Activated CD8-positive, alpha-beta memory T cell treated with anti-CD3 and anti-CD28 coated beads, Interleukin-2, amount 10 ng/mL, durations not matched to agents 7 days and 5 days (primary cell): ENCODE measurements around the gene RGPD4. TPM values are rescaled to one million over a fixed set of nuclear protein-coding genes. Genes with fewer than 3 reads are reported as not detected.
"Not testable (repeated sequence)": the region's sequence is repeated elsewhere in the genome, so short reads cannot be mapped to it uniquely, and the experiment has no call there.

Source experiments
- ATAC-seq: fragments of 150-1000 bp; cut with Tn5 transposase; one replicate; pipeline ENCODE4 v1.10.0; 2021; ENCODE audit warnings: moderate library complexity
- CTCF ChIA-PET: fragments of 350-600 bp; sonication (Branson Sonifier 250); formaldehyde crosslinking; loops from one replicate; lab custom pipeline; 2021; ENCODE audit warnings: antibody characterized with exemption; lab: Charles Lee
- DNase-seq: peaks from one replicate; pipeline ENCODE4 v3.0.0-alpha.2; 2020
- H3K27ac Mint-ChIP-seq: one replicate; pipeline ENCODE4 v1.8.0; 2021; ENCODE audit warnings: mild to moderate bottlenecking, mixed read lengths
- H3K27me3 Mint-ChIP-seq: one replicate; pipeline ENCODE4 v1.8.0; 2021; ENCODE audit warnings: mixed read lengths
- H3K36me3 Mint-ChIP-seq: one replicate; pipeline ENCODE4 v1.8.0; 2021; ENCODE audit warnings: mild to moderate bottlenecking, mixed read lengths
- H3K4me1 Mint-ChIP-seq: one replicate; pipeline ENCODE4 v1.8.0; 2021; ENCODE audit warnings: mixed read lengths
- H3K4me3 Mint-ChIP-seq: one replicate; pipeline ENCODE4 v1.8.0; 2021; ENCODE audit warnings: mild to moderate bottlenecking, moderate library complexity, mixed read lengths
- H3K9me3 Mint-ChIP-seq: one replicate; pipeline ENCODE4 v1.8.0; 2022; ENCODE audit warnings: low read depth, mixed read lengths
- total RNA-seq, 2 experiments: library from RNA; stranded (reverse); gene quantifications; one replicate each; pipeline ENCODE4 v1.2.3, GENCODE V29; 2021

The RGPD4 gene
- total RNA-seq, result under 1 TPM; 0.35 to 0.54 TPM

- CTCF ChIA-PET, H3K36me3 Mint-ChIP-seq, H3K9me3 Mint-ChIP-seq, ATAC-seq, H3K4me3 Mint-ChIP-seq, DNase-seq, H3K27me3 Mint-ChIP-seq, H3K4me1 Mint-ChIP-seq, H3K27ac Mint-ChIP-seq: not testable (repeated sequence)
Observed at GRCh38 chr2:107826749-107827148, at the start of gene RGPD4. RGPD4 (plus strand) TSS chr2:107826892; CDS start chr2:107827014, 122 bp downstream.

- no peaks in the 10 kb centered on the region for H3K27me3 Mint-ChIP-seq
- CTCF ChIA-PET, result no interaction called here
- H3K9me3 Mint-ChIP-seq, result no peaks in the 10 kb centered on the region
- H3K36me3 Mint-ChIP-seq, result no peaks in the 10 kb centered on the region
- no peak overlapping the region for H3K4me3 Mint-ChIP-seq
- no peak overlapping the region for H3K27ac Mint-ChIP-seq
- DNase-seq (no peak), ATAC-seq (no peak)
- no peaks in the 10 kb centered on the region for H3K4me1 Mint-ChIP-seq
Observed at GRCh38 chr2:107777974-107778373, 48.7 kb upstream of the RGPD4 start.

DNA sequence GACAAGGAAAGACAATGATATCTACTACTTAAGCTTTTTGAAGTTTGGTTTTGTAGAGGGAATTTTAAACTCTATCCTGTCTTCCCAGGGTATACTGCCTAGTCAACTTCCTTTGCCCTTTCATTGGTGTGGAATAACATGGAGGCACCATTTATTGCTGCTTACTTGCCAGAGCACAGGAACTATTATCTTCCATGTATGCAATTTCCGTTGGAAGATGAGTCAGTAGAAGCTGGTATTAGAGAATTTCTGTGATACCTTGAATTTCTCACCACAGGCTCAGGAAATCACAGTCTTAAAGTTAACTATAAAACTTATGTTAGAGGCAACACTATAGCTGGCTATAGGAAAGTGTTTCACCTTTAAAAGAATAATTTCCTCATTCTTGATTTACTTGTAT lies 40.9 kb upstream of the RGPD4 start:
- H3K27ac Mint-ChIP-seq, result no peak overlapping the region
- peaks cover 3% of the 10 kb centered on the region for H3K9me3 Mint-ChIP-seq
- H3K4me3 Mint-ChIP-seq, result no peak overlapping the region
- DNase-seq (no peak), ATAC-seq (no peak)
- CTCF ChIA-PET, result no interaction called here
- H3K4me1 Mint-ChIP-seq, result no peaks in the 10 kb centered on the region
- H3K36me3 Mint-ChIP-seq, result no peaks in the 10 kb centered on the region
- H3K27me3 Mint-ChIP-seq, result no peaks in the 10 kb centered on the region

DNA sequence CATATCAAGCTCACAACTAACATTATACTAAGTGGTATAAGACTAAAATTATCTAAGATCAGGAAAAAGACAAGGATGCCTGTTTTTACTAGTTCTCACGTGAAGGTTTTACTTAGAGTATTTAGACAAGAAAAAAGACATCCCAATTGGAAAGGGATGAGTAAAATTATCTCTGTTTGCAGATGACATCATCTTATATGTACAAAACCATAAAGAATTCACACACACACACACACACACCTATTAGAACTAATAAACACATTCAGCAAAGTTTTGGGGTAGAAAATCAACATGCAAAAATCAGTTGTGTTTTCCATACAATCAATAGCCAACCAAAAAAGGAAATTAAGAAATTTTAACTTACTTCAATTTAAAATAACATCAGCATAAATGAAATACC lies 35.9 kb upstream of the RGPD4 start:
- CTCF ChIA-PET, result no interaction called here
- Mint-ChIP-seq H3K9me3 (peaks cover 3% of the 10 kb centered on the region), H3K4me1 (no peaks in the 10 kb centered on the region), H3K27ac (no peak overlapping the region), H3K4me3 (no peak overlapping the region), H3K36me3 (no peaks in the 10 kb centered on the region), H3K27me3 (no peaks in the 10 kb centered on the region)
- DNase-seq, result no peak
- no peak for ATAC-seq

- Mint-ChIP-seq H3K27me3 (no peaks in the 10 kb centered on the region), H3K4me1 (no peaks in the 10 kb centered on the region), H3K36me3 (no peaks in the 10 kb centered on the region), H3K9me3 (no peaks in the 10 kb centered on the region), H3K27ac (no peak overlapping the region), H3K4me3 (no peak overlapping the region)
- DNase-seq, result no peak
- CTCF ChIA-PET, result no interaction called here
- ATAC-seq, result no peak
Observed at GRCh38 chr2:107801498-107801897, 25.2 kb upstream of the RGPD4 start.

DNA sequence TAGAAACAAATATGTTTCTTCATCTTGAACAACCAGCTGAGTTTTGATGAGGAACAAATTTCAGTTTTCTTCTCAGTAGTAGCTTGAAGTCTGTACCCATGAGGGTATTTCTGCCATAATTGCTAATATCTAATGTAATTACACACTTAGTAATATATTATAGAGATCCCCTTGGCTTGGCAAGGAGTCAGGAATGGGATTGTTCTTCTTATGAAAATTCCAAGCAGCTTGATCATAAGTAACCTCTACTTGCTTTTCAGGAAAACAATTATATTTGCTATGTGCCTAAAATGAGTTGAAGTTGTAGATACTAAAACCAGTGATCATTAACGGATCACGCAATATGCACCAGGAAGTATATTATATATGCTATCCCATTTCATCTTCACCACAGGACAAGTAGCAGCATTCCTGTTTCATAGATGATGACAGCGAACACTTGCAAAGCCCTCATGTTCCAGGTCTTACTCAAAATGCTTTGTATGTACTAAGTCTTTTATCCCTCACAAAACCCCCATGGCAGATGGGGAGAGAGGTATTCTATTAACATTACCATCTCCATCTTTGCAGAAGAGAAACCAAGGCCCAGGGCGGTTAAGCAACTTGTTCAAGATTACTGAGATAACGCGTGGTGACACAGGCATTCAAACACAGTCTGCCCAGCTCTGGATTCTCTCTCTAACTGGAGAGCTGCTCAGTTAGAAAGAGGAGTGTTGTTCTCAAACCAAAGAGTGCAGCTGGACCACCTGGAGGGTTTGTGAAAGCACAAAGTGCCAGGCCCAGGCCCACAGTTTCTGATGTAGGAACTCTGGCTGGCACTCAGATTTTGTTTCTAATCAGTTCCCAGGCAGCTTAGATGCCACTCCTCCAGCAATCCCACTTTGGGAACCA lies 21.8 kb upstream of the RGPD4 start:
- ATAC-seq, result no peak
- Mint-ChIP-seq H3K36me3 (no peaks in the 10 kb centered on the region), H3K27me3 (no peaks in the 10 kb centered on the region), H3K4me3 (no peak overlapping the region), H3K4me1 (no peaks in the 10 kb centered on the region), H3K27ac (no peak overlapping the region), H3K9me3 (peaks cover 4% of the 10 kb centered on the region)
- no peak for DNase-seq
- CTCF ChIA-PET, result no interaction called here

DNA sequence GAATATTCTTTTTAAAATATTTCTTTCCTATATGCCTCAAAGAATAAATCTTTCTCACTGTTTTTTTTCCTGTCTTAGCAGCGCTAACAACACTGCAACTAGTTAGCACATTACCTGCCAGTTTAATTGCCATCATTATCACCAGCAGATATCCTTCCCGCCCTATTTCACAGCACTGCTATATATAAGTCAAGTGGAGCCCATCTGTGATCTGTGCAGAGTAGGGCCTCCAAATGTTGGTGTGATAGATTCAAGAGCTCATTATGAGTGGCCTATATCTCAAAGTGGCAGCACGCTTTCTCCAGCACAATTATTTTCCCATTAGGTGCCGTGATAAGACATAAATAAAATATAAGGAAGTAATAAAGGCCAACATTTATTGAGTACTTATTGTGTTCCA lies 19.8 kb upstream of the RGPD4 start:
- no peak for DNase-seq
- H3K27me3 Mint-ChIP-seq, result no peaks in the 10 kb centered on the region
- H3K9me3 Mint-ChIP-seq, result peaks cover 4% of the 10 kb centered on the region

DNA sequence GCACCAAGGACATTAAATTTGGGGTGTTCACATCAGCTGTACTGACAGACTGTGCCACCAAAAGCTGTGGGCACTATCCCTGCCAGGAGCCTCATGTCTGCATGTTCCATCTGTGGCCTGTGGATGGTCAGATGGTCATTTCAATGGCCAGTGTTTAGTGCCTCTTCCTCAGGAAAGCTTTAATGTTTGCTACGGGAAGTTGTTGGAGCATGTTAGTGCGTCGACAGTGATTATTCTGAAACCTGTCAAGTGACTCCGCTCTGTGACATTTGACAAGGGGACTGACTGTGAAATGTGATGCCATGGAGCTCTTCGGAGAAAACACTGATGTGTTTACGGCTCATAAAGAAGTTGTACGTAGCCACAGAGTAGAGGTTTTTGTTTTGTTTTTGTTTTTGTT lies 18.7 kb upstream of the RGPD4 start:
- no peaks in the 10 kb centered on the region for H3K36me3 Mint-ChIP-seq
- no peak overlapping the region for H3K4me3 Mint-ChIP-seq
- H3K27me3 Mint-ChIP-seq, result no peaks in the 10 kb centered on the region
- no peaks in the 10 kb centered on the region for H3K4me1 Mint-ChIP-seq
- DNase-seq, result no peak
- ATAC-seq, result no peak
- CTCF ChIA-PET, result no interaction called here
- H3K9me3 Mint-ChIP-seq, result peaks cover 4% of the 10 kb centered on the region
- no peak overlapping the region for H3K27ac Mint-ChIP-seq

More for the DNA sequence above, 19.8 kb upstream of the RGPD4 start:
- no peak for ATAC-seq
- H3K27ac Mint-ChIP-seq, result no peak overlapping the region
- no peak overlapping the region for H3K4me3 Mint-ChIP-seq
- CTCF ChIA-PET, result no interaction called here
- no peaks in the 10 kb centered on the region for H3K4me1 Mint-ChIP-seq
- H3K36me3 Mint-ChIP-seq, result no peaks in the 10 kb centered on the region

- peaks cover 4% of the 10 kb centered on the region for H3K9me3 Mint-ChIP-seq
- CTCF ChIA-PET, result no interaction called here
- H3K4me3 Mint-ChIP-seq, result no peak overlapping the region
- DNase-seq (no peak), ATAC-seq (no peak)
- no peaks in the 10 kb centered on the region for H3K27me3 Mint-ChIP-seq
- no peak overlapping the region for H3K27ac Mint-ChIP-seq
- H3K4me1 Mint-ChIP-seq, result no peaks in the 10 kb centered on the region
- H3K36me3 Mint-ChIP-seq, result no peaks in the 10 kb centered on the region
Observed at GRCh38 chr2:107808959-107809358, 17.7 kb upstream of the RGPD4 start.

- Mint-ChIP-seq H3K27ac (no peak overlapping the region), H3K36me3 (no peaks in the 10 kb centered on the region), H3K4me3 (no peak overlapping the region), H3K9me3 (peaks cover 7% of the 10 kb centered on the region), H3K4me1 (no peaks in the 10 kb centered on the region), H3K27me3 (no peaks in the 10 kb centered on the region)
- CTCF ChIA-PET, result no interaction called here
- ATAC-seq, result no peak
- DNase-seq, result no peak
Observed at GRCh38 chr2:107809835-107810234, 16.9 kb upstream of the RGPD4 start.

GRCh38 chr2:107810734-107811133 lies 16.0 kb upstream of the RGPD4 start:
- ATAC-seq (no peak), DNase-seq (no peak)
- Mint-ChIP-seq H3K4me3 (no peak overlapping the region), H3K27me3 (no peaks in the 10 kb centered on the region), H3K4me1 (no peaks in the 10 kb centered on the region), H3K27ac (no peak overlapping the region), H3K9me3 (peaks cover 7% of the 10 kb centered on the region), H3K36me3 (no peaks in the 10 kb centered on the region)
- CTCF ChIA-PET, result no interaction called here

DNA sequence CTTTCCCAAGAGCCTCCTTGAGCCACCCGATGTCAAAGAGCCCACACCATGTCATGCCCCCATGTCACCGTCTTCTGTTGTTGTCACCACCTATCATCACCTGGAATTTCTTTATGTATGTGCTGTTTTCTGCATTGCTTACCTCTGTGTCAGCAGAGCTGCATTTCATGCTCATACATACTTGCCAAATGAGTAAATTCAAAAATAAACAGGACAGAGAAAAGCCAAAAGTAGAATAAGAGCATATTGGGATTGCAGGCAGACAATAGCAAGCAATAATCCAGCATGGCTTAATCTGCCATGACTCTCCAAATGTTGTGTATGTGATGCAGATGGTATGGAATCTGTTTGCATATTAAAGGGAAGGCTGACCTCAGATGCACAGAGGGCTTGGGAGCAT lies 15.3 kb upstream of the RGPD4 start:
- H3K9me3 Mint-ChIP-seq, result peaks cover 7% of the 10 kb centered on the region
- no peak overlapping the region for H3K27ac Mint-ChIP-seq
- DNase-seq (no peak), ATAC-seq (no peak)
- no peaks in the 10 kb centered on the region for H3K27me3 Mint-ChIP-seq
- H3K4me3 Mint-ChIP-seq, result no peak overlapping the region
- CTCF ChIA-PET, result no interaction called here
- no peaks in the 10 kb centered on the region for H3K36me3 Mint-ChIP-seq
- no peaks in the 10 kb centered on the region for H3K4me1 Mint-ChIP-seq

DNA sequence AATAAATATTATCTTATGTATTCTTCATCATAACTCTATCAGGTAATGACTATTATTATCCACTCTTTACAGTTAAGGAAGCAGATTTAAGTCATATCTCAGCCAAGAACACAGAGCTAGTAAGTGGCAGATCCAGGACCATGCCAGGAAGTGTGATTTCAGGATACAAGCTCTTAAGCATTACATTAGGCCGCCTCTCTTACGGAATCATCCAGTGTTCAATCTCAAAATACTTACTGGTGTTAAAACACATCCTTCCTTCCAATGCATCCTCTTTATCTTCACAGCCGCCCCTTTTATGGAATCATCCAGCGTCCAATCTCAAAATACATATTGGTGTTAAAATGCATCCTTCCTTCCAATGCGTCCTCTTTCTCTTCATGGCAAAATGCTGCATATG lies 14.7 kb upstream of the RGPD4 start:
- no peaks in the 10 kb centered on the region for H3K4me1 Mint-ChIP-seq
- peaks cover 4% of the 10 kb centered on the region for H3K9me3 Mint-ChIP-seq
- no peaks in the 10 kb centered on the region for H3K36me3 Mint-ChIP-seq
- CTCF ChIA-PET, result no interaction called here
- no peak overlapping the region for H3K27ac Mint-ChIP-seq
- ATAC-seq (no peak), DNase-seq (no peak)
- H3K4me3 Mint-ChIP-seq, result no peak overlapping the region
- no peaks in the 10 kb centered on the region for H3K27me3 Mint-ChIP-seq

DNA sequence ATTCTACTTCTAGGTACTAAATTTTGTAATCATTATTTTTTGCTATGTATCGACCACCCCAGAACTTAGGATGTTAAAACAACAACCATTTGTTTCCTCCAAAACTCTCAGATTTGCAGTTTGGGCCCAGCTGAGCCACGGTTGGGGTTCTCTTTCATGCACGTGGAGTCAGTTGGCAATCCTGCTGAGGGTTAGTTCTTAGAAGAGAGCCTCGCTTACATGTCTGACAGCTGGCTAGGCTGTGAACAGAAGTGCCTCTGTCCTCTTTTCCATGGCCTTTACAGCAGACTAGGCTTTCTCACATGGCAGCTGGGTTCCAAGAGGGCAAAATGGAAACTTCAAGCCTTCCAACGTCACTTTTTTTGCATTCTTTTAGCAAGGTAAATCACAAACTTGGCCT lies 9.3 kb upstream of the RGPD4 start:
- CTCF ChIA-PET, result no interaction called here
- no peak for ATAC-seq
- no peak overlapping the region for H3K4me3 Mint-ChIP-seq
- no peak for DNase-seq
- H3K9me3 Mint-ChIP-seq, result peaks cover 3% of the 10 kb centered on the region
- no peaks in the 10 kb centered on the region for H3K27me3 Mint-ChIP-seq
- no peaks in the 10 kb centered on the region for H3K36me3 Mint-ChIP-seq
- H3K27ac Mint-ChIP-seq, result no peak overlapping the region
- H3K4me1 Mint-ChIP-seq, result no peaks in the 10 kb centered on the region
